ENCODE measurements around the gene MRPL40.
A peak's percentile ranks its signal among the peaks of the same experiment; 100 is the strongest.

The MRPL40 gene

DNA sequence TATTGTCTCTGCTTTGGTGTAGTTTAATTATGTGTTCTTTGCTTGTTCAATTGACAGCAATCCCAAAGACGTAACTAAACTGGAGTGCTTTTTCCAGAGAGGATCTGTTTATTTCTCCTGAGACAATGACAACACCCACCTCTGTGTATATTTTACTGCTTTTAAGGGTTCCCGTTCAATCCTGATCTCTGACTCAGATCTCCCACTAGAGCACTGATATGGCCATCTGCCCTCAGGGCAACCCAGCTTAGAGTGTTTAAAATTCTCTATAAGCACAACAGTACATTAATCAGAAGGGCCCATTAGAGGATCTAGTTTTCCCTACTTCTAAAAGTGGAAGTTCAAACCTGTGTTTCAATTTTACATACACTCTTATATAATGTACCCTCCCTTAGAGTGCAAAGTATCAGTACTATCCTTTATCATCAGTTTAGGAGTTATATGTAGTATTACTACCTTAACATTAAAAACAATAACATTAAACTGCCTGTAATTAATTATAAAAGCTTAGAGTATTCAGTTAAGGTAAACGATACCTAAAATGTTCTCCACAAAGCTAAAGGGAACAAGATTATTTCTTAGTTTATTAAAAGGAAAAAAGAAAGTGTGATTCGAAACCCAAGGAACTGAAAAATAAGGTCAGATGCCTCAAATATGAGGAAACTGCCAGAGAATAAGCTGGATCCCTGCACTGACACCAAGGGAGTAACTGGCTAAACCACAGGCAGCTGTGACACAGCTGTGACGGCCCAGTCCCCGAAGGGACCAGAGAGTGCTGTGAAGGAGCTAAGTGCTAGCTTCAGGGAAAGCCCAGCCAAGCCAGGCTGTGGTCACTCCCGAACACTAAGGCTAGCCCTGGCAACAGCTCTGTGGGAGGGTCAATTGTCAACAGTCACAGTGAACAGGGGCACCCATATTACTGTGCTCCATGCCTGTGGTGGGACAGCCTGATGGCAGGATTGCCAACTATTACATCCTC lies 31.4 kb downstream of the MRPL40 start:
- no peak for DNase-seq

- no peak for DNase-seq
Observed at GRCh38 chr22:19464546-19464945, 32.2 kb downstream of the MRPL40 start.

DNA sequence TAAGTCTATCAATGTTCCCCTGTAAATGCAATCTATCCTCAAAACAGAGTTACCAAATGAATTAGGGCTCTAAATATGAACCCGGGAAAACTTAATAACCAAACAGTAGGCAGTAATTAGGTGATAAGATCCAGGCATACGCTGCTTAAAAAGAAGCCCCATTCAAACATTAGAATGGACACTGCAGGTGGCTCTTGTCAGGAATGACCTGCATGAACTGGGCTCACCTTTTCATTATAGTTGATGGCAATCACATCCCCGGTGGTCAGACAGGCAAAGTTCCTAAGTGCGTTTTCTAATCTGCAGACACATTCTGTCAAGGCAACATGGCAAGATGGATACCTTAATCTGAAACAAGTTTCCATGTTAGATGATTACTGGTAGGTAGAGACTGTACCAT lies 32.6 kb downstream of the MRPL40 start:
- no peak for DNase-seq

DNA sequence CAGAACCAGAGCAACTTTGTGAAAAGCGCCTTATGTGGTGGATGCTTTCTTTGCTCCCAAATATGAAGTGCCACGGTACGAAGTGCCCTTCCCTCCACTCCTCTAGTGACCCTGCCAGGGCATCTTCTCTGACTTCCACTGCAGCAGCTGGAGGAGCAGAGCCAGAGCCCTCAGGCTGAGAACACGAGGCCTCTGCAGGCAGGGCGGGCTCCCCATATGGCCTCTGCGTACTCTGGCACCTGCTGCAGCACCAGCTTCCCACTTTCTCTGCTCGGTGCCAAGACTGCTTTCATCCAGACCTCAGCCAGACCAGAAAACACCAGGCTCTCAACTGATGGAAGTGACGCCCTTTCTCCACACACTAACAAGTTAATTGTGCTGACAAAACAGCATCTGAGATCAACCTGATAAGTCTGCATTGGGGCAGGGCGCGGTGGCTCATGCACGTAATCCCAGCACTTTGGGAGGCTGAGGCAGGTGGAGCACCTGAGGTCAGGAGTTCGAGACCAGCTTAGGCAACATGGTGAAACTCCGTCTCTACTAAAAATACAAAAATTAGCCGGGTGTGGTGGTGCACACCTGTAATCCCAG lies 33.9 kb downstream of the MRPL40 start:
- no peak for DNase-seq

DNA sequence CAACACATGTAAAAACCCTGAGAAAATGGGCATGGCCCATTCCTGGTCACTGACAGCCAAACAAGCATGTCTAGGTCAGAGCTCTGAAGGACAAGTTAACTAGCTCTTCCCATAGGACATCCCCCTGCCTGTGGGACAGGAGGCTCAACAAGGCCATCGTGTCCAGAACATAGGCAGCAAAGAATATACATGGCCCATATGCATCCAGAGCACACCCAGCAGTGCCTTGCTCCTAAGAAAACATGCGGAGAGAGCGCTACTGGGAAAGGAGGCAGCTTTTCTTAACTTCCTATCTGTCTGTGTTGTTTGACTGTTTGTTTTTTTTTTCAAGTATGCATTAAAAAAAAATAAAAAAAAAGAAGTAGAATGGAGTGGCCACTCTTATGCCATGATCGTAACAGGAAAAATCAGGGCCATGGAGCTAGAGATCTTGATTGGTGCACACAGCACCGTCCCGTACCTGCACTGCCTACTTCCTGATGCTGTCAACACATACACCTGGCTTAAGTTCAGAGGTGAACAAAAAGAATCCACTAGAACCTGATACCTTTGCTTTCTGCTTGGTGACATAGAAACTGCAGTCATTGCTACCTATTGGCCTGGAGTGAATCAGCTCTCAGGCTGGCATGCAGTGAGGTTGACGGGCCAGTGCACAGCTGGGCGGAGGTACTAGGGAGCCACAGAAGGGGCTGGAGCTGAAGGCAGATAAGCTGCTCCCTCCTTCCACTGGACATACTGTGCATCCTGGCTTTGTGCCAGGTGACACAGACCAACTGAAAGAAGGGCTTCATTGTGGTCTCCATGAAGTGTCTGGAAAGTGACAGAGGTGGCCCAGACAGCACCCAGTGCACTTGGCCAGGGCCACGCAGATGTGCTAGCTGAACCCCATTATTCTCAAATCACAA lies 34.8 kb downstream of the MRPL40 start:
- DNase-seq = peak; percentile 16

DNA sequence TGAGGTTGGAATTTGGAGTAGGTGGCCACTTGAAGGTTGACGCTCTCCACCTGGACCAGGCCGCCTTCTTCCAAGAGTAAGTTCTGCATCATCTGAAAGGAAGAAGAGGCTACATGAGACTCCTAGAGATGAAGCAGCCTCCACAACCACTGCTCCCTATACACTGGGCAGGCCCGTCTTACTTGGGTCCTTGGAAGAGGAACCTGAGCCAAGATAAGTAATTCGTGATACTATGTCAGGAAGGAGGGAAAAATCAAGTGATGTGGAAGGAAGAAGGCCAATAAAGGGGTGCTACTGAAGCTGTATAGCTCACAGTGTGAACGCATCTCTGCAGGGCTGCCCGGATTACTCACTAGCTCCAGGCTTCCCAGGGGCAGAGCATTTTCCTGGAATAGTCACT lies 35.6 kb downstream of the MRPL40 start:
- DNase-seq = no peak

DNA sequence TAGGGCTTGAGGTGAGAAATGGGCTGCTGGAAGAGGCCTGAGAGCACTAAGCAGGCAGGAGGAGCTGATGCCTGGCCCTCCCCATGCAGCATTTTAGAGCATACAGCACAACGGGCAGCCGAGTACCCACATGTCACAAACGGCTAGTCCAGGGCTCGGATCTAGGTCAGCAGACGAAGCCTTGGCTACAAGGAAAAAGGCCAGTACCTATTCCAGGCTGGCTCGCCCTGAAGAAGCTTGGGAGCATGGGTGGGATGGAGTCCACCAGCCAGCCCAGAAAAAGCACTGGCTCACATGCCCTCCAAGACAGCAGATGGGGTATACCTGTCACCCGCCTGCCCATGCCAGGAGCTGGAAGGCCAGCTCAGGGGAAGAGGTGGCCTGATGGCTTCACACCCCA lies 37.1 kb downstream of the MRPL40 start:
- DNase-seq = no peak

DNA sequence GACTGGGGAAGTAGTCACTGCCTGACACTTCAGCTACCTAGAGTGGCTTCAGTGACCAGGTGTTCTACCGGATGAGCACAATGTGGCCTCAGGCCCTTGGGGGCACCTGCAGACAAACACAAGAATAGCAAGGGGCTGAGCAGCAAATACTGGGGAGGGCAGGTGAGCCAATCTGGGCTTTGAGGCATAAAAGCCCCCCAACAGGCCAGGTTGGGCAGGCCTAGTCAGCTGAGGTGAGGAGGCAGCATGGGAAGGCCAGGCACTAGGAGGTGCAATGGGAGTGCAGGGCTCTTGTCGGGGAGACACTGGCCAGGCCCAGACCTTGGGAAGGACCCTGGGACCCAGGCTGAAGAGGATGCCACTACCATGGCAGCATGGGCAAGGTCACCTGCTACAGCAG lies 37.7 kb downstream of the MRPL40 start:
- DNase-seq = no peak

DNA sequence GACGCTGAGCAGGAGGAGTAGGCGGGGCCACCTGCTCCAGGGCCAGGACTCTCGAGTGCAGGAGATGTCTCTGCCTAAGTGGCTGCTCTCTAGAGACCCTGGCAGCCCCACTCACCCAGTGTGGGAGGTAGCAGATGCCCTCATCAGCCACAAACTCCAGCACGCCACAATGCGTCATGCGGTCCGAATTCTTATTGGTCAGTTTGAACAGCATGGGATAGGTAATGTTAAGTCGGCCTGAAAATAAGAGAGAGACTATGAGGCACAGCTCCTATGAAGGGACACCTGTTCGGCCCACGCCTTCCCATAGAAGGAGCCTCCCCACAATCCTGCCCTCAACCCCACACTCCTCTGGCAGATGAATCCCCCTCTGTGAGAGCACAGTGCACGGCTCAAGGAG lies 39.2 kb downstream of the MRPL40 start:
- no peak for DNase-seq

- no peak for DNase-seq
Observed at GRCh38 chr22:19472233-19472632, 39.9 kb downstream of the MRPL40 start.

DNA sequence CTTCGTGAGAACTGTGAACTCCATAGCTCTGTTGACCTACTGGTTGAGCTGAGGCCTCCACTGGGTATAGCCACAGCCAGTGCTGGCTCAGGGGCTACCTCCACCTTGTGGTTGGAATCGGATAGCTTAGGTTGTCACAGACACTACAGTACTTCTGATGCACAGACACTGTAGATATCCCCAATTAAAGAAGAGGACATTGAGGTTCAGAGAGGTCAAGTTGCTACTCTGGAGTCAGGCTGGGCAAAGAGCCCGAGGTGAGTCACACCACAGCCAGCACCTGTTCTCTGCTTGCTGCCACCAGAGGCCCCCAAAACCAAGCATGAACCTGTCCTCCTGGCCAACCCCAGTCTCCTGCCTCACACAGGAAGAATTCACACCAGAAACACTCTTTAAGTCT lies 41.2 kb downstream of the MRPL40 start:
- DNase-seq = peak; percentile 19

GRCh38 chr22:19476023-19476422 lies 43.7 kb downstream of the MRPL40 start:
- no peak for DNase-seq

- DNase-seq = peak; percentile 64
Observed at GRCh38 chr22:19477321-19478044, 45.1 kb downstream of the MRPL40 start.

- peak; percentile 43 for DNase-seq
Observed at GRCh38 chr22:19478045-19478900, 45.9 kb downstream of the MRPL40 start.

GRCh38 chr22:19478901-19479354 lies 46.6 kb downstream of the MRPL40 start, which contains the start of gene UFD1:
Gene UFD1 (minus strand): TSS chr22:19479193. CDS start chr22:19479085, 108 bp downstream.
- DNase-seq = peak; percentile 86

GRCh38 chr22:19479355-19480172 lies 47.2 kb downstream of the MRPL40 start, which contains the start of gene CDC45:
Gene CDC45 (plus strand): TSS chr22:19479920. CDS start chr22:19479969, 49 bp downstream.
- peak; percentile 99 for DNase-seq

DNA sequence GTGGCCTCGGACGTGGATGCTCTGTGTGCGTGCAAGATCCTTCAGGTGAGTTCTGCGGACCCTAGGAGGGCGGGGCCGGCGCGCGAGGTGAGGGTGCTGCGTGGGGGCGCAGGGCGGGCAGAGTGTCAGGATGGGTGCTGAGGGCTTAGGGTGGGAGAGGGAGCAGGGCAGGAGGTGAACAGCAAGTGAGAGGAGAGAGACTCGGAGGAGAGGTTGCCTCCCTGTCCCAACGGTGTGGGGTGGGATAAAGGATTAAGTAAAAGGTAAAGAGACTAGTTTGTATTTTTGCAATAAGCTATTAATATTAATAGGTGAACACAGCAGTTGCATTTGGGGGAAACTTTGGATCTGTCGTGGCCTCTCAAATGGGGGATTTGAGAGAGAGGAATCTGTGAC lies 47.8 kb downstream of the MRPL40 start:
- no peak for DNase-seq

GRCh38 chr22:19480789-19481188 lies 48.4 kb downstream of the MRPL40 start:
- DNase-seq = peak; percentile 17

GRCh38 chr22:19482297-19482696 lies 50.0 kb downstream of the MRPL40 start:
- no peak for DNase-seq
